DND-41 (cell line): Measurements from ENCODE around the gene DPF3.

Experiments used
- ATAC-seq: fragments of 200-7000 bp; cut with Tn5 transposase; 3 replicates; pipeline ENCODE4 v1.9.1; 2021; ENCODE audit warnings: low read depth; ENCODE audit not compliant: insufficient read depth
- DNase-seq: peaks from one replicate; pipeline ENCODE4 v3.0.0-alpha.2; 2020
- H2AFZ ChIP-seq: 2 replicates; pipeline ENCODE4 v1.6.0; 2012; ENCODE audit warnings: low read depth, low read length
- H3K27ac ChIP-seq: 2 replicates; pipeline ENCODE4 v1.5.1; 2012; ENCODE audit warnings: low read length, inconsistent platforms
- H3K27me3 ChIP-seq: fragments of 200-600 bp; sonication (generic); 2 replicates; pipeline ENCODE4 v1.6.0; 2012; ENCODE audit warnings: low read length, mild to moderate bottlenecking, inconsistent platforms; ENCODE audit not compliant: insufficient read depth, poor library complexity
- H3K36me3 ChIP-seq: 2 replicates; pipeline ENCODE4 v1.5.1; 2012; ENCODE audit warnings: low read length, inconsistent platforms; ENCODE audit not compliant: insufficient read depth
- H3K4me1 ChIP-seq: 2 replicates; pipeline ENCODE4 v1.5.1; 2012; ENCODE audit warnings: mild to moderate bottlenecking, low read length; ENCODE audit not compliant: insufficient read depth
- H3K4me2 ChIP-seq: 2 replicates; pipeline ENCODE4 v1.6.0; 2012; ENCODE audit warnings: mild to moderate bottlenecking, moderate library complexity, low read length, inconsistent platforms; ENCODE audit not compliant: insufficient read depth
- H3K4me3 ChIP-seq, 2 experiments: fragments of 200-600 bp in 1 of 2; shearing (Covaris generic) in 1 of 2; 2 replicates each; pipeline ENCODE4 v1.5.1; 2012 to 2016; ENCODE audit warnings: inconsistent platforms in 2 of 2, low read length in 2 of 2, mild to moderate bottlenecking in 2 of 2, low read depth in 1 of 2, moderate library complexity in 1 of 2
- H3K79me2 ChIP-seq: 2 replicates; pipeline ENCODE4 v1.6.0; 2012; ENCODE audit warnings: low read length, inconsistent platforms; ENCODE audit not compliant: insufficient read depth
- H3K9ac ChIP-seq: 2 replicates; pipeline ENCODE4 v1.6.0; 2012; ENCODE audit warnings: low read depth, mild to moderate bottlenecking, inconsistent platforms, low read length, moderate library complexity
- H3K9me3 ChIP-seq: 2 replicates; pipeline ENCODE4 v1.5.1; 2012; ENCODE audit warnings: low read length, moderate library complexity, mild to moderate bottlenecking, inconsistent platforms; ENCODE audit not compliant: insufficient read depth, severe bottlenecking
- H4K20me1 ChIP-seq: 2 replicates; pipeline ENCODE4 v1.6.0; 2012; ENCODE audit warnings: low read length; ENCODE audit not compliant: insufficient read depth
- CTCF ChIP-seq: IDR thresholded peaks from 2 replicates; pipeline ENCODE4 v1.5.1; 2012; ENCODE audit warnings: borderline replicate concordance, low read length, moderate library complexity, mild to moderate bottlenecking; ENCODE audit not compliant: poor library complexity, severe bottlenecking; ENCODE audit errors: extremely low read depth
- EZH2 ChIP-seq: IDR thresholded peaks from 3 replicates; pipeline ENCODE4 v1.6.1; 2012; ENCODE audit warnings: borderline replicate concordance, low read depth, mild to moderate bottlenecking, moderate library complexity, low read length, inconsistent platforms; ENCODE audit not compliant: severe bottlenecking

DPF3 gene

GRCh38 chr14:72758993-72759392, 134.9 kb downstream of the DPF3 start:
- TF ChIP-seq CTCF (no peak), EZH2 (no peak)
- H3K9me3 ChIP-seq = peaks cover 20% of the 10 kb centered on the region

GRCh38 chr14:72758420-72758819, 135.5 kb downstream of the DPF3 start:
- ATAC-seq (no peak), DNase-seq (no peak)
- no peak overlapping the region for H2AFZ ChIP-seq
- H4K20me1 ChIP-seq = no peaks in the 10 kb centered on the region
- no peaks in the 10 kb centered on the region for H3K27me3 ChIP-seq
- H3K4me3 ChIP-seq = no peak overlapping the region
- TF ChIP-seq CTCF (no peak), EZH2 (no peak)
- no peak overlapping the region for H3K27ac ChIP-seq
- no peak overlapping the region for H3K9ac ChIP-seq
- no peaks in the 10 kb centered on the region for H3K4me1 ChIP-seq
- H3K79me2 ChIP-seq = no peaks in the 10 kb centered on the region
- peaks cover 20% of the 10 kb centered on the region for H3K9me3 ChIP-seq
- no peaks in the 10 kb centered on the region for H3K36me3 ChIP-seq
- no peak overlapping the region for H3K4me2 ChIP-seq

More at GRCh38 chr14:72758993-72759392, 134.9 kb downstream of the DPF3 start:
- Histone ChIP-seq H3K4me3 (no peak overlapping the region), H3K27me3 (no peaks in the 10 kb centered on the region), H3K4me2 (no peak overlapping the region), H3K79me2 (no peaks in the 10 kb centered on the region), H3K4me1 (no peaks in the 10 kb centered on the region), H3K9ac (no peak overlapping the region), H3K27ac (no peak overlapping the region), H4K20me1 (no peaks in the 10 kb centered on the region), H3K36me3 (no peaks in the 10 kb centered on the region), H2AFZ (no peak overlapping the region)
- DNase-seq (no peak), ATAC-seq (no peak)

DNA sequence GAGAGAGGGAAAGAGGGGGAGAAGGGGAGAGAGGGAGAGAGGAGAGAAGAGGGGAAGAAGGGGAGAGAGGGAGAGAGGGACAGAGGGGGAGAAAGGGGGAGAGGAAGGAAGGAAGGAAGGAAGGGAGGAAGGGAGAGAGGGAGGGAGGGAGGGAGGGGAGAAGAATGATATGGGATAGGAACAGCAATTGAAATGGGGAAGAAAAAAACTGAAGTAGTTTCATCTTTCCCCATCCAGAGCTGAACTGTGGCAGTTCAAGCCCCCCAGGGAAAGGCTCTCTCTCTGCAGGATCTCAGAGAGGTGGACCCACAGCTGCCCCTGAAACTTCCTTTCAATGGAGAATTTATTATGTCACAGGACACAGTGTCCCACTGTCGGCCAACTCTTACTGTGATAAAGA, 136.9 kb downstream of the DPF3 start:
- peaks cover 20% of the 10 kb centered on the region for H3K9me3 ChIP-seq
- DNase-seq = no peak
- no peaks in the 10 kb centered on the region for H3K36me3 ChIP-seq
- H3K4me3 ChIP-seq = no peak overlapping the region
- H3K9ac ChIP-seq = no peak overlapping the region
- no peaks in the 10 kb centered on the region for H3K4me1 ChIP-seq
- no peaks in the 10 kb centered on the region for H4K20me1 ChIP-seq
- no peak for ATAC-seq
- no peak overlapping the region for H3K27ac ChIP-seq
- H3K79me2 ChIP-seq = no peaks in the 10 kb centered on the region
- no peak overlapping the region for H3K4me2 ChIP-seq
- no peak overlapping the region for H2AFZ ChIP-seq
- H3K27me3 ChIP-seq = no peaks in the 10 kb centered on the region
- TF ChIP-seq EZH2 = no peak
- TF ChIP-seq CTCF = no peak

DNA sequence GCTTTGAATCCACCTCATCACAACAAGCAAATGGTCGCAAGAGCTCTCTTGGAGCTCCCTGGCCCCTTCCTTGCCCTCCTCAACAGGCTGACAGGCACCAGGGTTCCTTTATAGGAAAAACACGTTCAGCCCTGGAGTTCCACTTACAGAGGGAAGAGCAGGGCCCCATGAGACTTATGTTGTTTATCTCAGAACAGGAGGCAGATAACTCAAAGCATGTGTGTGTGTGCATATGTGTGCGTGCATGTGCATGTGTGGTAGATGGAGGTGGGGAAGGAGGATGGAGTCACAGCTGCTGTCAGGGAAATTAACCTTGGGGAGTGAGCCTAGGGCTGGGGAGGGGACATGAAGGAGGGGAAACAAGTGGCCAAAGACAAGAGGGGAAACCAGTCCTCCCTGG, 138.1 kb downstream of the DPF3 start:
- no peaks in the 10 kb centered on the region for H3K36me3 ChIP-seq
- H4K20me1 ChIP-seq = no peaks in the 10 kb centered on the region
- TF ChIP-seq CTCF (no peak), EZH2 (no peak)
- DNase-seq = no peak
- H3K4me3 ChIP-seq = no peak overlapping the region
- no peak overlapping the region for H3K4me2 ChIP-seq
- ATAC-seq = no peak
- H3K79me2 ChIP-seq = no peaks in the 10 kb centered on the region
- H3K4me1 ChIP-seq = no peaks in the 10 kb centered on the region
- H2AFZ ChIP-seq = no peak overlapping the region
- peaks cover 20% of the 10 kb centered on the region for H3K9me3 ChIP-seq
- no peaks in the 10 kb centered on the region for H3K27me3 ChIP-seq
- no peak overlapping the region for H3K9ac ChIP-seq
- no peak overlapping the region for H3K27ac ChIP-seq
